CD1c-positive myeloid dendritic cell (primary cell): ENCODE data around the gene GMCL2.
A peak's percentile ranks its signal among the peaks of the same experiment; 100 is the strongest.
"Not testable (repeated sequence)": the region's sequence is repeated elsewhere in the genome, so short reads cannot be mapped to it uniquely, and the experiment has no call there.

Experiments used
- DNase-seq: peaks from one replicate; pipeline ENCODE4 v3.0.0-alpha.2; 2016; ENCODE audit errors: extremely low spot score

The GMCL2 gene

DNA sequence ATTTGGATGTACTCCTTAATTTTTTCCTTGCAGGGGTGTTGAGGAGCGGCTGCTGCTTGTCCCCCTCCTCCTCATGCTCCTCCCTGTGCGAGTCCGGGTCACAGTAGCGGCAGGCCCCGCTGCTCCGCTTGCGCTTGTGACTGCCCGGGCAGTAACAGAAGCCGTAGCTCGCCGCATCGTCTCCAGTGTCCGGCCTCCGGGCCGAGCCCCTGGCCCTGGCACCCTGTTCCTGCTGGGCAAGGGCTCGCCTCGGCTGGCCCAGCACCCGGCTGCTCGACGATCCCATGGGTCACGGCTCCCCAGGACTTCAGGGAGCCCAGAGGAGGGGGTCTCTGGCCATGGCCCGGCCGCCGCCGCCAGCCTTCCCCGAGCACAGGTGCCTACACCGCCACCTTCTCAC is at the start of gene GMCL2:
GMCL2 (minus strand) TSS at position 358 of the 400 bp plus-strand sequence; CDS start at position 286, 72 bp downstream.
- no peak for DNase-seq

DNA sequence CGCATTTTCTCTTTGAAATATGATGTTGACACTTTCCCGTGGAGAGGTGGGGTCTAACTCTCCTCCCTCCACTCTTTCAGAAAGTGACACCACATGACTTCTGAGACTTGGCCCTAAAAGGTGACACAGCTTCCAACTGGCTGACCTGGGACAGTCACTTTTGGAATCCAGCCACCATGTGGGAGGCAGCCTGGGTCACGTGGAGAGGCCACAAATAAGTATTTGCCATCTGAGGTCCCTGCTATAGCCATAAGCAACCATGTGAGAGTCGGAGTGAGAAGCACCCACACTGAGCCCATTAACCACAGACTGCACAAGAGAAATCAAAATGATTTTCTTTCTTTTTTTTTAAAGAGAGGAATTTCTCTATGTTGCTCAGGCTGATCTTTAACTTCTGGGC is 49.5 kb upstream of the GMCL2 start:
- DNase-seq, result peak; percentile 80

DNA sequence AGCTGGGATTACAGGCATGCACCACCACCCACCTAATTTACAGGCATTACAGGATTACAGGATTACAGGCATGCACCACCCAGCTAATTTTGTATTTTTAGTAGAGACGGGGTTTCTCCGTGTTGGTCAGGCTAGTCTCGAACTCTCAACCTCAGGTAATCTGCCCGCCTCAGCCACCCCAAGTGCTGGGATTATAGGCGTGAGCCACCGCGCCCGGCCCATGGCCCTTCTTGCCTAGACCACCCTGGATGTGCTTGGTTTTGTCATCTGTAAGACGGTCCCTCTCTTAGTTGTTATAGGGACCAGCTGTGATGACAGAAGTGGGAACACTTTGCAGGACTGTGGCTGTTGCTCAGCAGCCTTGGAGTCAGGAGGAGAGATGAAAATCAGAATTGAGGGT is 49.0 kb upstream of the GMCL2 start:
- no peak for DNase-seq

DNA sequence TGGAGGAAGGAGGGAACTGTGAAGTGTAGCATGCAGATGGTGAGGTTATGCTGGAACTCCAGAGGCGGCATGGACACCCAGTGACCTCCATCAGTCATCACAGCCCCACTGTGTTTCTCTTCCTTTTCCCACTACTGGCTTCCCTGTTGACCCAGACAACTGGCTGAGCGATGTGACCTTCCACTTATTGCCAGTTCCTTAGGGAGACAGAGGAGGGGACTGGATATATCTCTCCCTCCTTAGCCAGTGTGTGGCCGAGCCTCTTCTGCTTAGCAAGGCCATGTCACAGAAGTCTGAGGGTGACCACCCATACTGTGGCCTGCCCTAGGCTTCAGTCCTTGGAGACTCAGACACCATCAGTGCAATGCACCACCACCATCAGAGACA is 48.4 kb upstream of the GMCL2 start:
- peak; percentile 40 for DNase-seq

DNA sequence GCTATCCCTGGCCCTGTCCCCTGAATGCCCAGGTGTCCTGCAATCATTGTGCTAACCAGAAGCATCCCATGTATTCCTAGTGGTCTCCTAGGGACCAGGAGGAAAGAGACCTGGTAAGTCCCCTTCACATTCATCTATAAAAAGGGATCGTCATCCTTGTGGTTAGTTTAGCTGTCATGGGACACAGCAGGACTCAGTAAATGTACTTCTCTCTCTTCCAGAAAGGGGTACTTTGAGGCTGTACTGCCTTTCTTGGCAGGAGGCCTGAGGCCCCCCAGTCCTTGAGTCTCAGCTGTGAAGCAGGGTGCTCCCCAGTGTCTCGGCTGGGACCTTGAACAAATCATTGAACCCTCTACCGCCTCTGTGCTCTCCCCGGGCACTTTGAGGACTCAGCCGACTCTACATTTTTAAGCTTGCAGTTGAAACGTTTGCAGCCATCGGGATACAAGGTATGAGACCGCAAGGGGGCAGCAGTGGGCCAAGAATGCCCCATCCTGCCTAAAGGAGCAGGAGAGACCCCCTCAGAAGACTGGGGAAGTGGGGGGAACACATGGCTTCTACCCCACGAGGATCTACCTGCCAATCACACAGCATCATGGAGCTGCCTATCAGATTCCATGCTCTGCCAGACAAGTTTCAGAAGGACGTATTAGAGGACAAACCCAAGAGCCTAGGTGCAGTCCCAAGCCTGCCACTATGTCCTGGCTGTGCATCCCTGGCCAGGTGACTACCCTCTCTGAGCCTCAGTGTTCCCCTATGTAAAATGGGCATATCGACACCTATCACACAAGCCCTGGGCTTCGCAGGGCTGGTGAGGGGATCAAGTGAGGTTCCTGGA is 47.8 kb upstream of the GMCL2 start:
- DNase-seq, result peak; percentile 68

DNA sequence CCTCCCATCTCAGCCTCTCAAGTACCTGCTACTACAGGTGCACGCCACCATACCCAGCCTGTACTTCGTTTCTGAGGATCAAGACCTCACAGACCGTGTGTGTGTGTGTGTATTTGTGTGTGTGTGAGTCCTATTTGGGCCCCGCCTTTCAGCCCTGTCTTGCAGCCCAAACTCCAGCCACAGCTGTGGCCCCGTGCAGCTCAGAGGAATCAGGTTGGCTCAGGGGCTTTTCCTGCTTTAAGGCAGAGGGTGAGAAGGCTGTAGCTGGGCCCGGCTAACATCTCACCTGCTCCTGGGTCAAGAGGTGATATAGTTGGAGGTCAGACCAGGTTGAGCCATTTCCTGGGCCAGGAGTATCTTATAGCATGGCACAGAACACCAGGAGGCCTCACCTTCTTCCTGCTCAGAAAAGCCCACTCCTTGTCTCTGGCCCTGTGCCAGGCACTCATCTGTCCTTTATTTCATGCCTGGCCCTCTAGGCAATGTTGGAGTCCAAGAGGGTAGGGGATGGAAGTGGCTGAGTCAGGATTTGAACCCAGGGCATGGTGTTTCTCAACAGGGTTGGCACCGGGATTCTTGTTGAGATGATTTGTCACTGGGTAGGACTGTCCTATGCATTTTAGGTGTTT is 47.1 kb upstream of the GMCL2 start:
- no peak for DNase-seq

DNA sequence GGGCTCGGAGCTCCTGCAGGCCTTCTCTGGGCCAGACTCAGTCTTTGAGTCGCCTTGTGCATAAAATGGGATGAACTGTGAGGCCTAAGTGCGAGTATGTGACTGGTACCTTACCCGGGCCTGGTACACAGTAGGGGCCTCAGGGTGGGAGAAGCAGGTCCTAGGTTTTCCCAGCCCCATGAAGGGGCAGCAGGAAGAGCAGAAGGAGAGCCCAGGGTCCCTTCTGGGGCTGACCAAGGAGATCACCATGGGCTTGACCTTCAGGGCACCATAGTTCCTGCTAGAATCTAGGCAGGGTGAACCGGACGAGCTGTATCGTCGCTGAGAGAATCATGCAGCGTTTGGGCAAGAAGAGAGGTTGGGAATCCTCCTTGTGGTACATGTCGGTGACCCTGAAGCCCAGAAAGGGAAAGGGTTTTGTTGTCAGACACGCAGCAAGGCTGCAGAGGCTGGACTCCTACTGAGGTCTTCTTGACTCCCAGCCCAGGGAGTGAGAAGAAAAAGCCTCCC is 45.8 kb upstream of the GMCL2 start:
- DNase-seq, result no peak

- peak; percentile 77 for DNase-seq
These were observed 45.2 kb upstream of the GMCL2 start, which contains the start of gene PHYKPL for GRCh38 chr5:178232124-178232919. Gene PHYKPL (minus strand): TSS chr5:178232802. CDS start chr5:178232550, 252 bp downstream.

- no peak for DNase-seq
These were observed 44.5 kb upstream of the GMCL2 start for GRCh38 chr5:178231539-178232123.

GRCh38 chr5:178230879-178231538 is 43.8 kb upstream of the GMCL2 start:
- no peak for DNase-seq

- DNase-seq, result no peak
These were observed 42.7 kb upstream of the GMCL2 start for GRCh38 chr5:178229861-178230260.

DNA sequence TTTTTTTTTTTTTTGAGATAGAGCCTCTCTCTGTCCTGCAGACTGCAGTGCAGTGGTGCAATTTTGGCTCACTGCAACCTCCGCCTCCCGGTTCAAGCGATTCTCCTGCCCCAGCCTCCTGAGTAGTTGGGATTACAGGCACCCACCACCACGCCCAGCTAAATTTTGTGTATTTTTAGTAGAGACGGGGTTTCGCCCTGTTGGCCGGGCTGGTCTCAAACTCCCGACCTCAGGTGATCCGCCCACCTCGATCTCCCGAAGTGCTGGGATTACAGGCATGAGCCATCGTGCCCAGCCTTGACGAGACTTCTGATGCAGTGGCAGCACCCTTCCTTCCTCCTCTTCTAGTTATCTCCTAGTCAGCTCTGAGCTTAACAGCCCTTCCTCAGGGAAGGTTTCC is 41.9 kb upstream of the GMCL2 start:
- DNase-seq, result not testable (repeated sequence)

GRCh38 chr5:178228609-178229008 is 41.4 kb upstream of the GMCL2 start:
- no peak for DNase-seq

GRCh38 chr5:178227929-178228328 is 40.8 kb upstream of the GMCL2 start:
- DNase-seq, result no peak

DNA sequence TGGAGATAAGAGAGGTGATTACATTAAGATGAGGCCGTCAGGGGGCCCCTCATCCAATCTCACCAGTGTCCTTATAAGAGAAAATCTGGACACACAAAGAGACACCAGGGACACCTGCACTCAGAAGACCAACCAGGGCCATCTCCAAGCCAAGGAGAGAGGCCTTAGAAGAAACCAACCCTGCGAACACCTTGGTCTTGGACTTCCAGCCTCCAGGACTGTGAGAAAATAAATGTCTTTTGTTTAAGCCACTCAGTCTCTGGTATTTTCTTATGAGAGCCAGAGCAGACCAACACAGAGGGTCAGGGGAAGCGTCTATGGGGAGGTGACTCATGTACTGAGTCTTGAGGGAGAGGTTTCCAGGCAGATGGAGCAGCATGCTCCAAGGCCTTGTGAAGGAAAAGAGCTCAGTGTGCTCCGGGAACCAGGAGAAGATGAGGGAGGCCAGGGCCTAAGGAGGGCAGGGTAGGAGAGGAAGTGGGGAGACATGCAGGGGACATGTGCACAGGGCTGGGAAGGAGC is 40.0 kb upstream of the GMCL2 start:
- no peak for DNase-seq

GRCh38 chr5:178225174-178225573 is 38.0 kb upstream of the GMCL2 start:
- DNase-seq, result no peak

DNA sequence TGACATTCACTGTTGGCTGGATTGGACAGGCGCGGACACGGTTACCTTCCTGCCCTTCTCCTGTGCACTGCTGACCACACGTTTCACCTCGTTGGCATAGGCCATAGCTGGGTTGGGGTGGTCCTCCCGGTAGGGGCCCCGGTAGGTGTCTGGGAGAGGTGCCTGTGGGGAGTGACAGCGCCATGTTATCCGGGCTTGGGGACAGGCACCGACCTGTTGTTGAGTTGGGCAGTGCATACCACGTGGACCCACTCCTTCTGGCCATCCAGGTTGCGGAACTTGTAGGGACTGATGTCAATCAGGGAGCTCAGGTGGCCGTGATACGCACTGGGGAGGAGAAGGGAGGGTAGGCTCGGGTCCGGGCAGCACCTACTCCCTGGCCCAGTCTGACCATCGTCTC is 37.2 kb upstream of the GMCL2 start:
- no peak for DNase-seq

DNA sequence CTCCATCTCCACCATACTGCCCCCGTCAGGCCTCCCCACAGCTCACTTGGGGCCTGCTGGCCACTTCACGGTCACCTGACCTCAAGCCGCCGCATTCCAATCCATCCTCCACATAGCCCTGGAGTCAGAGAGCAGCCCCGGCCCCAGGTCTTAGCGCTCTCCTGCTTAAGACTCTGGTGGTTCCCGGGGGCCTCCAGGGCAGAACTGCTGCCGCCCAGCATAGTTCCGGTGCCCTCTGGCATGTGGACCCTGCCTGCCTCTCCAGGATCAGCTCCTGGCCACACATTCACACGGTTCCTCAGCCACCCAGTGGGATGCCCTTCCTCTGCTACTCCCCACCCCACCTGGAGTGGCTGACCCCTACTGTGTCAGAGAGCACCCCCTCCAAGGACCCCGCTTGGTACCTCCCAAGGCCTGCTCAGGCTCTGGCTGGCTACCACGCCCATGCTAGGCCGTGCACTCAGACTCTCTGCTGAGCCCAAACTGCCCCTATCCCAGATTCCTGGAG is 36.7 kb upstream of the GMCL2 start:
- no peak for DNase-seq

DNA sequence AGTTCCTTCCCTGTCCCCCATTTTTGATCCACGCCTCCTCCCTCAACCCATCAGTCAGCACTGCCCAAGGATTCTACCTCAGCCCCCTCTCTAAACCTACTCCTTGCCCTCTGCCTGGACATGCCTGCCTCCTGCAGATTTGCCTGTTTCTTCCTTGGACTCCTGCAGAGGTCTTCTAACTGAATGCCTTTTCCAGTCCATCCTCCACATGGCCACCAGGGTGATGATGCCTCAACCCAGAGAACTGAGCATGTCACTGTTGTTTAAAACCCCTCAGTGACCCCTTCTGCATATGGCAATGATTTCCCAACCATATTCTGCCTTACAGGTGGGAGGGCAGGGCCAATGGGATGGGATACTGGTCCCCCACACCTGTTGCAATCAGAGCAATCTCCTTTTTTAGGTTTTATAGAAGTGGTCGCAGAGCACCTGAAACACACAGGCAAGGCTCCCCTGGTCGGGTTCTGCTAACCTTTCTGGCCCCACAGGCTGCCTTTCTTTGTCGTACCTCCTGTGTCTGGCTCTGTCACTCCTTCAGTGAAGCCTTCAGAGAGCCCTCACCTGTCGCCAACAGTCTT is 36.1 kb upstream of the GMCL2 start:
- no peak for DNase-seq

GRCh38 chr5:178222292-178222691 is 35.1 kb upstream of the GMCL2 start:
- no peak for DNase-seq
